ENCODE data around the gene JAG2. TPM values are rescaled to one million over a fixed set of nuclear protein-coding genes. Genes with fewer than 3 reads are reported as not detected.

JAG2 gene
- total and polyA plus RNA-seq, 11 donors, result 19.1 to 62.4 (median 25.9) TPM

- H3K4me1 ChIP-seq, result peaks cover 0 to 72% (median 46%) of the 10 kb centered on the region in 12 donors
- TF ChIP-seq CTCF (IDR thresholded peaks at IDR 0.05) (no peak), POLR2A (IDR thresholded peaks at IDR 0.05) (no peak)
- no peak overlapping the region for H3K4me3 ChIP-seq
- DNase-seq (peak in 1 of 5 donors; percentile 72), ATAC-seq (peak; percentile 18 to 41 (median 26))
- H3K36me3 ChIP-seq, result peaks cover 0 to 16% (median 10%) of the 10 kb centered on the region in 9 donors
- H3K9me3 ChIP-seq, result no peaks in the 10 kb centered on the region
- 31 to 62% (median 33%) methylated on average over 6 to 12 of the region's 12 CpGs for WGBS, 4 donors
- intact Hi-C loops (cut with DNase I), result loop anchor here in 4 of 10 donors (2.0 to 10.0 kb wide), 4 partner anchors 49 to 231 kb away; partner anchors contain the start of gene AHNAK2 (in 1 of the 4)
- H3K27ac ChIP-seq, result peak overlapping the region in 10 of 12 donors; percentile 12 to 81 (median 69)
- H3K27me3 ChIP-seq, result no peaks in the 10 kb centered on the region
Measured at GRCh38 chr14:105205673-105206208, 37.2 kb upstream of the JAG2 start.

- H3K4me3 ChIP-seq, result no peak overlapping the region
- DNase-seq, result no peak
- TF ChIP-seq POLR2A (IDR thresholded peaks at IDR 0.05), result no peak
- no peak for TF ChIP-seq CTCF (IDR thresholded peaks at IDR 0.05)
- H3K27me3 ChIP-seq, result peaks cover 0 to 3% (median 0%) of the 10 kb centered on the region in 9 donors
- peaks cover 0 to 78% (median 47%) of the 10 kb centered on the region in 12 donors for H3K4me1 ChIP-seq
- ATAC-seq, result no peak
- WGBS, 4 donors, result 38 to 55% (median 50%) methylated on average over 6 to 21 of the region's 21 CpGs
- H3K36me3 ChIP-seq, result peaks cover 0 to 10% (median 6%) of the 10 kb centered on the region in 9 donors
- intact Hi-C loops (cut with DNase I), result loop anchor here (2.0 to 10.0 kb wide), 12 partner anchors 42 to 322 kb away; partner anchors contain the start of genes TMEM121 (in 2 of the 10), AHNAK2 (in 1 of the 10) and BTBD6 (in 1 of the 10)
- H3K9me3 ChIP-seq, result no peaks in the 10 kb centered on the region
- H3K27ac ChIP-seq, result peak overlapping the region in 11 of 12 donors; percentile 20 to 81 (median 68)
Measured at GRCh38 chr14:105204931-105205672, 36.5 kb upstream of the JAG2 start.

- ATAC-seq (peak; percentile 68 to 89 (median 79)), DNase-seq (peak in 4 of 5 donors; percentile 73 to 88 (median 78))
- peak overlapping the region in 10 of 12 donors; percentile 38 to 81 (median 69) for H3K27ac ChIP-seq
Measured at GRCh38 chr14:105204206-105204930, 35.8 kb upstream of the JAG2 start.

More at GRCh38 chr14:105204206-105204930, 35.8 kb upstream of the JAG2 start:
- 50 to 59% (median 55%) methylated on average over 23 to 24 of the region's 24 CpGs for WGBS, 4 donors
- TF ChIP-seq POLR2A (IDR thresholded peaks at IDR 0.05) (no peak), CTCF (IDR thresholded peaks at IDR 0.05) (no peak)
- H3K36me3 ChIP-seq, result peaks cover 0 to 3% (median 0%) of the 10 kb centered on the region in 9 donors
- no peaks in the 10 kb centered on the region for H3K9me3 ChIP-seq
- H3K4me1 ChIP-seq, result peaks cover 0 to 86% (median 51%) of the 10 kb centered on the region in 12 donors
- intact Hi-C loops (cut with DNase I), result loop anchor here (2.0 to 10.0 kb wide), 12 partner anchors 43 to 323 kb away; partner anchors contain the start of genes TMEM121 (in 2 of the 10), AHNAK2 (in 1 of the 10) and BTBD6 (in 1 of the 10)
- H3K4me3 ChIP-seq, result no peak overlapping the region
- H3K27me3 ChIP-seq, result peaks cover 0 to 10% (median 0%) of the 10 kb centered on the region in 9 donors

Data from heart left ventricle (tissue), 16 donors.